HCT116 (cell line): ENCODE results near the gene TMEM178B. TPM values are rescaled to one million over a fixed set of nuclear protein-coding genes. Genes with fewer than 3 reads are reported as not detected.

Source experiments
- ATAC-seq: fragments of 200-7000 bp; cut with Tn5 transposase; 2 replicates; pipeline ENCODE4 v1.9.1; 2020; ENCODE audit warnings: mild to moderate bottlenecking, moderate library complexity
- BruUV-seq: library from RNA; stranded (reverse); fragments of 400-500 nt; replicated peaks from 2 replicates; lab custom pipeline; 2021; lab: Mats Ljungman, UMichigan
- CTCF ChIA-PET: fragments of 300-600 bp; sonication (Branson Sonifier 250); formaldehyde crosslinking; loops from one replicate; lab custom pipeline; 2021; ENCODE audit warnings: antibody characterized with exemption; lab: Charles Lee
- POLR2A ChIA-PET: fragments of 300-600, 350-600 bp; sonication (Branson Sonifier 250); formaldehyde crosslinking; loops from one replicate; lab custom pipeline; 2021; ENCODE audit warnings: antibody characterized with exemption; lab: Charles Lee
- RAD21 ChIA-PET, 2 experiments: fragments of 300-600 bp; sonication (Branson Sonifier 250); formaldehyde crosslinking; loops; one replicate each; lab custom pipeline; 2023; ENCODE audit warnings: low total read pairs in 2 of 2; ENCODE audit not compliant: uncharacterized antibody in 2 of 2, unreplicated experiment in 2 of 2, low non-redundant PET in 1 of 2; lab: Charles Lee
- DNase-seq: peaks from one replicate; pipeline ENCODE4 v3.0.0-alpha.2; 2010; ENCODE audit warnings: low read depth, low spot score
- H2AFZ ChIP-seq: fragments of 200-600 bp; shearing (Covaris generic), sonication (generic); 2 replicates; pipeline ENCODE4 v1.6.1; 2017; ENCODE audit warnings: low read depth, mixed run types, mixed read lengths, antibody characterized with exemption, low read length; ENCODE audit not compliant: poor library complexity, severe bottlenecking
- H3K27ac ChIP-seq: 2 replicates; pipeline ENCODE4 v1.5.1; 2012; ENCODE audit warnings: low read depth, low read length
- H3K27me3 ChIP-seq: fragments of 200-600 bp; sonication (generic); 2 replicates; pipeline ENCODE4 v1.6.1; 2016; ENCODE audit warnings: mixed run types, low read length, mixed read lengths; ENCODE audit not compliant: insufficient read depth
- H3K36me3 ChIP-seq, 2 experiments: fragments of 200-500 bp in 1 of 2; fragments of 200-600 bp in 1 of 2; sonication (Bioruptor generic) in 1 of 2; sonication (generic) in 1 of 2; 2 replicates each; pipeline versions ENCODE4 v1.5.1 to v1.6.1; 2014 to 2016; ENCODE audit warnings: low read length in 2 of 2, inconsistent platforms in 1 of 2, mixed read lengths in 1 of 2, mixed run types in 1 of 2; ENCODE audit not compliant: insufficient read depth in 2 of 2, control insufficient read depth in 1 of 2
- H3K4me1 ChIP-seq, 2 experiments: fragments of 200-600 bp in 1 of 2; sonication (generic) in 1 of 2; 2 replicates each; pipeline versions ENCODE4 v1.5.1 to v1.6.1; 2012 to 2017; ENCODE audit warnings: low read length in 2 of 2, inconsistent platforms in 1 of 2, mild to moderate bottlenecking in 1 of 2, mixed read lengths in 1 of 2, mixed run types in 1 of 2, moderate library complexity in 1 of 2; ENCODE audit not compliant: insufficient read depth in 2 of 2, control insufficient read depth in 1 of 2
- H3K4me2 ChIP-seq: fragments of 200-600 bp; sonication (generic); 2 replicates; pipeline ENCODE4 v1.6.1; 2017; ENCODE audit warnings: mixed run types, low read length, mixed read lengths
- H3K4me3 ChIP-seq, 2 experiments: fragments of 200-600 bp in 1 of 2; sonication (generic) in 1 of 2; replicated peaks in 1 of 2; 2 replicates each; pipeline ENCODE4 v1.5.1; 2011 to 2016; ENCODE audit warnings: low read length in 2 of 2, control low read depth in 1 of 2, low read depth in 1 of 2, mild to moderate bottlenecking in 1 of 2, mixed read lengths in 1 of 2, mixed run types in 1 of 2
- H3K79me2 ChIP-seq: fragments of 200-600 bp; sonication (generic); 2 replicates; pipeline ENCODE4 v1.6.1; 2017; ENCODE audit warnings: mild to moderate bottlenecking, mixed run types, low read length, moderate library complexity, mixed read lengths; ENCODE audit not compliant: insufficient read depth
- H3K9ac ChIP-seq: fragments of 200-600 bp; sonication (generic); 2 replicates; pipeline ENCODE4 v1.6.1; 2016; ENCODE audit warnings: low read length, mixed read lengths
- H3K9me2 ChIP-seq: fragments of 200-600 bp; sonication (generic), shearing (Covaris generic); 2 replicates; pipeline ENCODE4 v1.6.1; 2017; ENCODE audit warnings: mixed run types, mild to moderate bottlenecking, moderate library complexity; ENCODE audit not compliant: insufficient read depth
- H3K9me3 ChIP-seq, 2 experiments: fragments of 200-500 bp in 1 of 2; fragments of 200-600 bp in 1 of 2; sonication (Bioruptor generic) in 1 of 2; sonication (generic) in 1 of 2; 2 replicates each; pipeline ENCODE4 v1.6.1; 2014 to 2017; ENCODE audit warnings: low read length in 2 of 2, mixed read lengths in 2 of 2, inconsistent platforms in 1 of 2, low read depth in 1 of 2, mild to moderate bottlenecking in 1 of 2, mixed run types in 1 of 2, moderate library complexity in 1 of 2; ENCODE audit not compliant: control insufficient read depth in 1 of 2, insufficient read depth in 1 of 2
- H4K20me1 ChIP-seq: fragments of 200-600 bp; sonication (generic), shearing (Covaris generic); 2 replicates; pipeline ENCODE4 v1.6.1; 2017; ENCODE audit warnings: mixed run types, mild to moderate bottlenecking, moderate library complexity; ENCODE audit not compliant: insufficient read depth
- ATF3 ChIP-seq: IDR thresholded peaks from 2 replicates; pipeline ENCODE4 v1.6.1; 2012
- CEBPB ChIP-seq: IDR thresholded peaks from 2 replicates; pipeline ENCODE4 v1.6.1; 2012; ENCODE audit warnings: low read depth
- EGR1 ChIP-seq: IDR thresholded peaks from 2 replicates; pipeline ENCODE4 v1.6.1; 2012; ENCODE audit warnings: low read depth
- ELF1 ChIP-seq: IDR thresholded peaks from 2 replicates; pipeline ENCODE4 v1.6.1; 2012; ENCODE audit warnings: low read depth, borderline replicate concordance
- EZH2phosphoT487 ChIP-seq: fragments of 200-600 bp; IDR thresholded peaks from 2 replicates; pipeline ENCODE4 v1.6.1; 2018; ENCODE audit warnings: antibody characterized with exemption, borderline replicate concordance
- FOSL1 ChIP-seq: IDR thresholded peaks from 2 replicates; pipeline ENCODE4 v1.6.1; 2012; ENCODE audit warnings: low read depth
- MAX ChIP-seq: IDR thresholded peaks from 2 replicates; pipeline ENCODE4 v1.6.1; 2012
- POLR2A ChIP-seq: IDR thresholded peaks from 2 replicates; pipeline ENCODE4 v1.7.0; 2011; ENCODE audit warnings: borderline replicate concordance; ENCODE audit not compliant: insufficient read depth, insufficient read length; ENCODE audit errors: extremely low read depth
- POLR2AphosphoS5 ChIP-seq: IDR thresholded peaks from 2 replicates; pipeline ENCODE4 v1.6.1; 2011; ENCODE audit warnings: mild to moderate bottlenecking, low read depth, low read length, moderate library complexity
- RAD21 ChIP-seq: IDR thresholded peaks from 2 replicates; pipeline ENCODE4 v1.6.1; 2012; ENCODE audit warnings: low read depth, mild to moderate bottlenecking
- SIN3A ChIP-seq: IDR thresholded peaks from 2 replicates; pipeline ENCODE4 v1.6.1; 2012; ENCODE audit warnings: low read depth
- SP1 ChIP-seq: IDR thresholded peaks from 2 replicates; pipeline ENCODE4 v1.6.1; 2012; ENCODE audit warnings: low read depth
- SRF ChIP-seq: IDR thresholded peaks from 2 replicates; pipeline ENCODE4 v1.6.1; 2012; ENCODE audit warnings: low read depth
- YY1 ChIP-seq: IDR thresholded peaks from 2 replicates; pipeline ENCODE4 v1.6.1; 2011; ENCODE audit warnings: low read length, low read depth, moderate library complexity, mild to moderate bottlenecking; ENCODE audit not compliant: insufficient replicate concordance; ENCODE audit errors: extremely low read depth
- ZBTB33 ChIP-seq: IDR thresholded peaks from 2 replicates; pipeline ENCODE4 v1.6.1; 2011; ENCODE audit warnings: mild to moderate bottlenecking, low read length, moderate library complexity; ENCODE audit not compliant: insufficient replicate concordance; ENCODE audit errors: extremely low read depth
- ZFX ChIP-seq: fragments of 450-650 bp; IDR thresholded peaks from 2 replicates; pipeline ENCODE4 v1.6.1; 2017
- ZNF274 ChIP-seq: fragments of 200-500 bp; sonication (Bioruptor generic); IDR thresholded peaks from 2 replicates; pipeline ENCODE4 v1.6.1; 2014; ENCODE audit warnings: mild to moderate bottlenecking, low read depth, low read length, inconsistent platforms
- intact Hi-C: fragments of 100-400 bp; cut with micrococcal nuclease; formaldehyde crosslinking; loops from 2 replicates; pipeline ENCODE4 v1.10.0; 2022
- total RNA-seq: library from RNA; stranded (reverse); gene quantifications from one replicate; pipeline ENCODE4 v1.2.1, GENCODE V29; 2021; ENCODE audit not compliant: unreplicated experiment
- TF ChIP-seq, protein P1 (sequence below): IDR thresholded peaks from 2 replicates; pipeline ENCODE4 v1.6.1; 2012; ENCODE audit warnings: low read depth
- TF ChIP-seq, protein P2 (sequence below), 3 experiments: fragments of 200-600 bp in 1 of 3; sonication (generic) in 1 of 3; IDR thresholded peaks in 2 of 3; conservative IDR thresholded peaks in 1 of 3; 2 replicates each; pipeline ENCODE4 v1.5.1; 2012 to 2017; ENCODE audit warnings: low read depth in 2 of 3, low read length in 2 of 3, antibody characterized with exemption in 1 of 3, borderline replicate concordance in 1 of 3, control low read depth in 1 of 3, mild to moderate bottlenecking in 1 of 3, mixed read lengths in 1 of 3, mixed run types in 1 of 3, moderate library complexity in 1 of 3; ENCODE audit not compliant: insufficient read depth in 1 of 3

Gene TMEM178B
- total RNA-seq, 1 experiment from 2014 or later, result 0.02 TPM

DNA sequence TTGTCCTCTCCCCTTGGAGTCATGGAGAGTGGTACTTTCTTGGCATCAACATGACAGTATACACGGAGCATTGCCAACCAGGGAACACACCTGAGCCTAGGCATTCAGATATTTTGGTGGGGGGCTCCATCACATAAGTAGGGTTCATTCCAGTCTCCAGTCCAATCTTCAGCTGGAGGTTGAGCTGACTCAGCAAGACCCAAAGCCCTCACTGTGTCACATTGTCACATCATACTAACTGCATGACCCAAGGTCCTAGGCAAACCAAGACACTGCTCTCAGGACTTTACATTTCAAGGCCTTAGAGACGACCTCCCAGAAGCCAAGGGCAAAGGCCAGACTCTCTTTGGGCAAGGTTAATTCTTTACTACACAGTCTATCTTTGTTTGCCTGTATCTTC is 190.1 kb downstream of the TMEM178B start:
- Histone ChIP-seq H3K27ac (no peak overlapping the region), H3K79me2 (no peaks in the 10 kb centered on the region), H3K27me3 (peaks cover 19% of the 10 kb centered on the region), H3K4me2 (no peak overlapping the region), H3K36me3 (no peaks in the 10 kb centered on the region), H3K4me3 (no peak overlapping the region), H3K9me2 (no peaks in the 10 kb centered on the region)
- no peak for ATAC-seq
- CTCF ChIA-PET, result no interaction called here
- DNase-seq, result no peak
- no peak for TF ChIP-seq MAX
- TF ChIP-seq EZH2phosphoT487, result no peak
- TF ChIP-seq YY1, result no peak
- TF ChIP-seq POLR2A, result no peak
- TF ChIP-seq CEBPB, result no peak
- no peak for TF ChIP-seq ZBTB33
- no peak for TF ChIP-seq EGR1
- no peak for TF ChIP-seq ELF1
- TF ChIP-seq ZFX, result no peak
- no peak for TF ChIP-seq SIN3A
- no peak for TF ChIP-seq ATF3
- TF ChIP-seq FOSL1, result no peak
- TF ChIP-seq, protein P1, sequence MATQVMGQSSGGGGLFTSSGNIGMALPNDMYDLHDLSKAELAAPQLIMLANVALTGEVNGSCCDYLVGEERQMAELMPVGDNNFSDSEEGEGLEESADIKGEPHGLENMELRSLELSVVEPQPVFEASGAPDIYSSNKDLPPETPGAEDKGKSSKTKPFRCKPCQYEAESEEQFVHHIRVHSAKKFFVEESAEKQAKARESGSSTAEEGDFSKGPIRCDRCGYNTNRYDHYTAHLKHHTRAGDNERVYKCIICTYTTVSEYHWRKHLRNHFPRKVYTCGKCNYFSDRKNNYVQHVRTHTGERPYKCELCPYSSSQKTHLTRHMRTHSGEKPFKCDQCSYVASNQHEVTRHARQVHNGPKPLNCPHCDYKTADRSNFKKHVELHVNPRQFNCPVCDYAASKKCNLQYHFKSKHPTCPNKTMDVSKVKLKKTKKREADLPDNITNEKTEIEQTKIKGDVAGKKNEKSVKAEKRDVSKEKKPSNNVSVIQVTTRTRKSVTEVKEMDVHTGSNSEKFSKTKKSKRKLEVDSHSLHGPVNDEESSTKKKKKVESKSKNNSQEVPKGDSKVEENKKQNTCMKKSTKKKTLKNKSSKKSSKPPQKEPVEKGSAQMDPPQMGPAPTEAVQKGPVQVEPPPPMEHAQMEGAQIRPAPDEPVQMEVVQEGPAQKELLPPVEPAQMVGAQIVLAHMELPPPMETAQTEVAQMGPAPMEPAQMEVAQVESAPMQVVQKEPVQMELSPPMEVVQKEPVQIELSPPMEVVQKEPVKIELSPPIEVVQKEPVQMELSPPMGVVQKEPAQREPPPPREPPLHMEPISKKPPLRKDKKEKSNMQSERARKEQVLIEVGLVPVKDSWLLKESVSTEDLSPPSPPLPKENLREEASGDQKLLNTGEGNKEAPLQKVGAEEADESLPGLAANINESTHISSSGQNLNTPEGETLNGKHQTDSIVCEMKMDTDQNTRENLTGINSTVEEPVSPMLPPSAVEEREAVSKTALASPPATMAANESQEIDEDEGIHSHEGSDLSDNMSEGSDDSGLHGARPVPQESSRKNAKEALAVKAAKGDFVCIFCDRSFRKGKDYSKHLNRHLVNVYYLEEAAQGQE, result no peak
- TF ChIP-seq ZNF274, result no peak
- TF ChIP-seq SP1, result no peak
- no peak for TF ChIP-seq SRF
- TF ChIP-seq POLR2AphosphoS5, result no peak
- TF ChIP-seq, protein P2, sequence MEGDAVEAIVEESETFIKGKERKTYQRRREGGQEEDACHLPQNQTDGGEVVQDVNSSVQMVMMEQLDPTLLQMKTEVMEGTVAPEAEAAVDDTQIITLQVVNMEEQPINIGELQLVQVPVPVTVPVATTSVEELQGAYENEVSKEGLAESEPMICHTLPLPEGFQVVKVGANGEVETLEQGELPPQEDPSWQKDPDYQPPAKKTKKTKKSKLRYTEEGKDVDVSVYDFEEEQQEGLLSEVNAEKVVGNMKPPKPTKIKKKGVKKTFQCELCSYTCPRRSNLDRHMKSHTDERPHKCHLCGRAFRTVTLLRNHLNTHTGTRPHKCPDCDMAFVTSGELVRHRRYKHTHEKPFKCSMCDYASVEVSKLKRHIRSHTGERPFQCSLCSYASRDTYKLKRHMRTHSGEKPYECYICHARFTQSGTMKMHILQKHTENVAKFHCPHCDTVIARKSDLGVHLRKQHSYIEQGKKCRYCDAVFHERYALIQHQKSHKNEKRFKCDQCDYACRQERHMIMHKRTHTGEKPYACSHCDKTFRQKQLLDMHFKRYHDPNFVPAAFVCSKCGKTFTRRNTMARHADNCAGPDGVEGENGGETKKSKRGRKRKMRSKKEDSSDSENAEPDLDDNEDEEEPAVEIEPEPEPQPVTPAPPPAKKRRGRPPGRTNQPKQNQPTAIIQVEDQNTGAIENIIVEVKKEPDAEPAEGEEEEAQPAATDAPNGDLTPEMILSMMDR (IDR thresholded peaks at IDR 0.05 in 2 of 3, conservative IDR thresholded peaks at IDR 0.05 in 1 of 3; ENCODE audit: borderline replicate concordance in 1 of 3, insufficient read depth in 1 of 3, low read depth in 2 of 3, low read length in 2 of 3), result no peak
- TF ChIP-seq RAD21, result no peak
- TF ChIP-seq, all 23 proteins: peak for 0
- RAD21 ChIA-PET, result no interaction called here
- no peaks in the 10 kb centered on the region for H4K20me1 ChIP-seq
- intact Hi-C loops, result loop anchor here (10.0 kb wide), 1 partner anchor 271 kb away; no protein-coding TSS in a partner anchor
- H3K9me3 ChIP-seq, result no peaks in the 10 kb centered on the region
- H3K9ac ChIP-seq, result no peak overlapping the region
- POLR2A ChIA-PET, result no interaction called here
- H2AFZ ChIP-seq, result no peak overlapping the region
- BruUV-seq, result no TSS peak
- H3K4me1 ChIP-seq, result no peaks in the 10 kb centered on the region
